Vagina (tissue), 2 donors: Measurements from ENCODE around the gene ASPRV1.

Experiments used
- POLR2A ChIP-seq, 2 donors: fragments of 450-650 bp; IDR thresholded peaks; one replicate each; pipeline ENCODE4 v1.6.1; 2017; ENCODE audit warnings: antibody characterized with exemption in 2 of 2, mild to moderate bottlenecking in 2 of 2, moderate library complexity in 2 of 2
- TF ChIP-seq, protein P1 (sequence below), 3 experiments: fragments of 450-650 bp in 2 of 3; fragments of 200-600 bp in 1 of 3; sonication (generic) in 1 of 3; IDR thresholded peaks; one replicate each; pipeline ENCODE4 v1.5.1; 2017 to 2019; ENCODE audit warnings: antibody characterized with exemption in 3 of 3, mild to moderate bottlenecking in 2 of 3, moderate library complexity in 2 of 3

- TF ChIP-seq POLR2A (IDR thresholded peaks at IDR 0.05) = no peak
- TF ChIP-seq, protein P1, sequence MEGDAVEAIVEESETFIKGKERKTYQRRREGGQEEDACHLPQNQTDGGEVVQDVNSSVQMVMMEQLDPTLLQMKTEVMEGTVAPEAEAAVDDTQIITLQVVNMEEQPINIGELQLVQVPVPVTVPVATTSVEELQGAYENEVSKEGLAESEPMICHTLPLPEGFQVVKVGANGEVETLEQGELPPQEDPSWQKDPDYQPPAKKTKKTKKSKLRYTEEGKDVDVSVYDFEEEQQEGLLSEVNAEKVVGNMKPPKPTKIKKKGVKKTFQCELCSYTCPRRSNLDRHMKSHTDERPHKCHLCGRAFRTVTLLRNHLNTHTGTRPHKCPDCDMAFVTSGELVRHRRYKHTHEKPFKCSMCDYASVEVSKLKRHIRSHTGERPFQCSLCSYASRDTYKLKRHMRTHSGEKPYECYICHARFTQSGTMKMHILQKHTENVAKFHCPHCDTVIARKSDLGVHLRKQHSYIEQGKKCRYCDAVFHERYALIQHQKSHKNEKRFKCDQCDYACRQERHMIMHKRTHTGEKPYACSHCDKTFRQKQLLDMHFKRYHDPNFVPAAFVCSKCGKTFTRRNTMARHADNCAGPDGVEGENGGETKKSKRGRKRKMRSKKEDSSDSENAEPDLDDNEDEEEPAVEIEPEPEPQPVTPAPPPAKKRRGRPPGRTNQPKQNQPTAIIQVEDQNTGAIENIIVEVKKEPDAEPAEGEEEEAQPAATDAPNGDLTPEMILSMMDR (IDR thresholded peaks at IDR 0.05) = no peak
Observed at GRCh38 chr2:69933839-69934613, 27.4 kb downstream of the ASPRV1 start.
